Stimulated activated CD8-positive, alpha-beta memory T cell treated with anti-CD3 and anti-CD28 coated beads, Interleukin-12 subunit alpha, Interleukin-12 subunit beta, amount 100 ng/mL, for 4 hours (primary cell): ENCODE measurements around the gene PRR9.
A peak's percentile ranks its signal among the peaks of the same experiment; 100 is the strongest.
"Not testable (repeated sequence)": the region's sequence is repeated elsewhere in the genome, so short reads cannot be mapped to it uniquely, and the experiment has no call there.

ENCODE experiments used
- DNase-seq: peaks from one replicate; pipeline ENCODE4 v3.0.0-alpha.2; 2020; ENCODE audit warnings: low read depth

Gene PRR9

DNA sequence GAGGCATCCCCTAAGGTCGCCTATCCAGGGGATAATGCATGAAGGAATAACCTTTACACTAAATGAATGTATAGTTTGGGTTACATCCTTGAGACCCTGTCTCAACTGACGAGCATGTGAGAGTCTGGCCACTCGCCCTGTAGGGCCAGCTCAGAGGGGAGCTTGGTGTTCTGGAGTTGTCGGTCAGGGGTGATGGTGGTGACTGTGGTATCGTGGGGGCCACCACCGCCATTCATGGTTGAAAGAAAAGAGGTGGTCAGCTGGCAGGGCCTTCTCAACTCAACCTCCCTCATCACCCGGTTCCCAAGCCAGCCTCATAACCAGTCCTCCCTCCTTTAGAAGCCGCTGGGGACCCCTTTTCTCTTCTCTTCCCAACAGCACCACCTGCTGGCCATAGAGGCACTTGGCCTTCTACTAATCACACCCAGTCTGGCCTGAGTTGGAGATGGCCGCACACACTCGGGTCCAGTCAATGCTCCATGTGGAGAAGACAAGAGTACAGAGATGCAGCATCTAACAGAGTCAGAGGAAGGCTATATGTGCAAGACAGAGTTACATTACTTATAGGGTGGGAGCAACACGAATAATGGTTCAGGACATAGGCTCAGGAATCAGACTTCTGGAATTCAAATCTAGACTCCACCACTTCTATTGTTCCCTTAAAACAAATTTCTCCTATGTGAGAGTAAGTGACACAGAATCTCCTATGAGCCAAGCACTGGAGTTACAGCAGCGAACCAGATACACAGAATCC is 11.9 kb downstream of the PRR9 start:
- DNase-seq, result not testable (repeated sequence)

DNA sequence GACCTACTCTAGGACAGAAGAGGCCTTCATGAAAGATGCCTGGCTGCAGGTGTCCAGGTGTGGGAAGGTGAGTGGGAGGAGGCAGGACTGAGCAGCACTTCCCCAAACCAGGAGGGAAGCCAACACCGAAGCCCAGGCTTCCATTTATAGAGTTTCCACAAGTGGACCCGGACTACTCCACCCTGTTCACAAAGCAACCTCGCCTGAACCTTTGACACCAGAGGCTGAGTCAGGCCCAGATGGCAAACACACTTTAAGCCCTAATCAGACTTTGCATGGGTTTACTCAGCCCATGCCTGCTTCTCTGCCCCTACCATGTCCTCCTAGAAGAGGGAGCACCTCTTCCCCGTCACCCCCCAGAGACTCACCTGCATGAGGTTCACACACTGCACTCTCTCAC is 14.0 kb downstream of the PRR9 start:
- DNase-seq, result no peak

DNA sequence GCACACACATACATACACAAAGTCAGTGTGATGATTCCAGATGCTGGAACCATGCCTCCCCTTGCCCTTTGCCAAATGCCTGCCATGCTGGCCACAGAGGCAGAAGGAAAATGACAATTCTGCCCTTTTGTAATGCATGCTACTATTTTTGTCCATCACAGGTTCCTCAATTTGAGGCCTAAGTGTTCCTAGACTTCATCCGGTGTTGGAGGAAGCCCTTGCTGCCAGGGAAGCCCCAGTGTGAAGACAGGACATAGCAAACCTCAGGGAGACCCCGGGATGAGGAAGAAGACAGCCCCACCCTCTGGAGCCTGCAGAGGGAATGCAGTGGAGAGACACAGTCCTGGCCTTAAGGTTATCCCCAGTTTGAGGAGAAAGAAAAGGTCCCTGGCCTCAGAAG is 14.4 kb downstream of the PRR9 start:
- DNase-seq, result no peak

DNA sequence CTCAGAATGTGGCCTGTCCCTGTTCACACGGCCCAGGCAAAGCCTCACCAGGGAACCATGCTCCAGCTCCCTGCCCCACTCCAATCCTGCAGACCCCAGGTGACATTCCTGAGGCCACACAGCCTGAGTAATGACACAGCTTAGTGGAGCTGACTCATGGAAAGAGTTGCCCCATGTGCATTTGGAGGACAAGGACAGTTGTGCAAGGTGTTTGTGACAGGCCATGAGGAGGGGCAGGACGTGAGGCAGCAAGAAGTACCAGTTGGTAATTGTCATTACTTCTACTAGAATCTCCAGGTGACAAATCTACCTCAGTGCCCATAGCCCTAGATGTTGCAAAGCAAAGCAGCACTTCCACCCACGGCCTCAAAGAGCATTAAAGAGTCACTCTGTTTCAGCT is 15.2 kb downstream of the PRR9 start:
- DNase-seq, result no peak

DNA sequence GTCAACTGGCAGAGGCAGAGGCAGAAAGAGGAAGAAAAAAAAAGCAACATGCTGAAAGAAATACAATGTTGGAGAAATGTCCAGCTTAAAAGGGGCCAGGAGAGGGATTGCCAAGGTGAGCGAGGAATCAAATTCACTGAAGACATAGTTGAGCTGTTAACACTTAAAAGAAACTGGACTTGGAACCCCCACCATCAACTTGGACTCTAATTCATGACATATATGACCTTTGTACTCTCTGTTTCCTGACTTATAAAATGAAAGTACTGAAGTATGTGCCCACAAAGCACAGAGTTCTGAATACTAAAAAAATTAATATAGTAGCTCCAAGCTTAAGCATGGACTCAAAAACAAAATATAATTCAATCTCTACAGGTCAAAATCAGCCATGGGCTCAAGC is 16.1 kb downstream of the PRR9 start:
- no peak for DNase-seq

DNA sequence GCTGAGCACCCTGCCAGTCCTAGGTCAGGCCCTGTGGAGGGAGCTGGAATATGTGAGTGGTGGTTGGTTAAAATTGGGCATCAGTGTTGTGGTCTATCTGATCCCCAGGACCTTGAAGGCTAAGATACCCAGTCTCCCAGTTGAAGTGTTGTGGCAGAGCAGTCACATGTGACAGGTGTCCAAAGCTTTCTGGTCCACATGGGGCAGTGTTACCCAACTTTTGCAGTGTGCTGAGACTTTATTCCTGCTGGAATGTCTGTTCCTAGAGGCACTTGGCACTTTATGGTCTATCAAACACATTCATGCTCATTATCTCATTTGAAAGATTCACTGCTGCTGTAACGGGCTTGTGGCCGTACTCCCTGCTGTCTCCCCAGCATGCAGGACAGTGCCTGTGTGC is 21.1 kb downstream of the PRR9 start:
- no peak for DNase-seq

DNA sequence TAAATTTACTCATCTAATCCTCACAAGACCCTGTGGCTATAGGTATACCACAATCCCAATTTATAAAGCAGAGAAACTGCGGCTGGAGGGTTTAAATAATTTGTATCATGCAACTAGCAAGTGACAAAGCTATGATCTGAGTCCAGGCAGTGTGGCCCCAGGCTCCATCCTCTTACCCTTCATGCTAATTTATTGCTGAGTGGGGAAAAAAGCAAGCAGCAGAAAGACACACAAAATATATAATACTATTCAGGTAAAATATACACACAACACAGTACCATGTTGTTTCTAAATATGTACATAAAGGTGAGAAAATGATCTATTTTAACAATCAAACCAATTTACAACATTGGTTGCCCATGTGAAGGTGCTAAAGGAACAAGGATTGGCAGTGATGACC is 24.8 kb downstream of the PRR9 start:
- no peak for DNase-seq

DNA sequence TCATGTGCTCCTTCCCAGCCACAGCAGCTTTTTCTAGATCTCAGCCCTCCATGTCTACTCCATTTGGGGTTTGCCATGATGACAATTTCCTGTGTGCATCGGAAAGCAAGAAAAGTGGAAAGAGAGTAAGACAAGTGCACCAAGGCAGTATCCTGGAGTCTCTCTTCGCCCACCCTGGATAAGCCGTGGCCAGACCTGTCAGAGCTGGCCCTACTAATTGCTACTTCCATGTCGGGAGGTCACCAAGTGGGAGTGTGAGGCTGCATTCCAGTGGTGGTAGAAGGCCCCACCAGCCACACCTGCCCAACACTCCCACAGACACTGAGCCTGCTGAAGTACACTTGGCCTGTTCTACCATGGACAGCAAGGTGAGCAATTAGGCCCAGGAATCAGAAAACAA is 28.1 kb downstream of the PRR9 start:
- DNase-seq, result no peak

DNA sequence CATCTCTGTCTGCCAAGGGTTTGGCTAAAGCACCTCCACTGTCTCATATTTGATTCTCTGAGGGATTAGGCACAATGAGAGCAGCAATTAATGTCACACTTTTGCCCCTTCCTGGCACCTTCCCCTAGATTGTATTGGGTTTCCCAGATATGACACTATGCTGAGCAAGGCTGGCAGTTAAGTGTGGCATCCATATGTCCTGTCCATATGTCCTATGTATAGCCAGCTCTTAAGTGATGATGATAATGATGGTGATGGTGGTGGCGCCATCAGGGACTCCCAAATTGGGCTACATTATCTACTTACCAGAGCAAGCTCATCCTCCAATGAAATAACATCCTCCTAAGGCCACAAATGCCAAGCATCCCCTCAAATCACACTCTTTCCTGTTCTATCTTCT is 28.6 kb downstream of the PRR9 start:
- no peak for DNase-seq

DNA sequence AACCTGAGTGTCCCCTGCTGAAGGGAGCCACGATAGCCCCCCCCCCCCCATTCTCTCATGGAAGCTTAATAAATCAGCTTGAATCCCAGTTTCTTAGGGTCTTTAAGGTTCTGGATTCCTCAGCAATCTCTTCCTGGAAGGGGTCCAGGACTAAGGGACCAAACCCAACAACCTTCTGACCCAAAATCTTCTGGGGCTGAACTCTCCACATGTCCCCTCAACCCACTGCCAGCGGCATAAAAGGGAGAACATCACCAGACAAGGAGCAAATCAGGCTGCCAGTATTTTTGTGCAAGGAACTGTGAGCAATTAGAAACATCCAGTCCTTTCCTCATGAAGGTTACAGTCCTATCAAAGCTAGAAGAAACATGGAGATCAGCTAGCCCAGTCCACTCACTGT is 29.4 kb downstream of the PRR9 start:
- DNase-seq, result no peak

DNA sequence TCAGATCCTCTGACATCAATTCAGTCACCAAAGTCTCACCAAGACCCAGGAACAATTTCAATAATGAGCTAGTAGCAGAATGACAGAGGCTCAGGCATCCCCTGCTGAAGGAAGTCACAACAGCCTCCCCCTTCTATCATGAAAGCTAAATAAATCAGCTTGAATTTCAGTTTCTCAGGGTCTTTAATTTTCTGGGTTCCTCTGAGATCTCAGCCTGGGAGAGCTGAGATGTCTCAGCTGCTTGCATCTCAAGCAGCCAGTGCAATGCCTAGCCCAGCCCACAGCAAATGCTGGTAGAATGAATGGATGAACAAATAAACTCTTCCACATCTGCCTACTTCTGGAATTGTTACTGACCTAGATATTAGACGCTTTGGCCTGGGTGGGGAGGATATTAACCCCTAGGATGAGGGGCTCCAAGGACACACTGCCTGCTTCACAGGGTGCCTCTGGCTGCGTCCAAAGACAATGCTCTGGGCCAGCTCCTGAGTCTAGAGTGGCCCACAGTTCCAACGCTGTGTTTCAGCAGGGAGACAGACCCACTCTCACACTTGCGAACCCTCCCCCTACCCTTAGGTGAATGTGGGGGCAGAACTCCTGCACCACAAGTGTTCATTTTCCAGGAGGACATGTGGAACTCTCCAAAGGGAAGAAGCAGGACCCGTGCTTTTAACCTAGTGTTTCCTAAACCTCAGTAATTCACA is 30.9 kb downstream of the PRR9 start:
- DNase-seq, result no peak

DNA sequence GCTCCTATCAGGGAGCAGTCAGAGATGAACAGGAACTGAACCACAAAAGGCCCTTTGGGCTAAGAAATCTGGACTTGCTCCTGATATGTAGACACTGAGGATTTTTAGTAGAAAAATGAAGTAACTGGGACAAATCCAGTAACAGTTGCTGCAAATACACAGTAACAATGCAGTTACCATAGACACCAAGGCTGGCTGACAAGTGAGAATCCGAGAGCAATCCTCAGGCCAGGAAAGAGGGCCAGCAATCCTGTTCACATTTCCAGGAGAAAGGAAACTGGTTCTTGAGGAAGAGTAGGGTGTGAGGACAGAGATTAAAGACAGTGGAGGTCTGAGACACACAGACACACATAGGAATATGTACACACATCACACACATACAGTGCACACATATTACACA is 32.8 kb downstream of the PRR9 start:
- DNase-seq, result no peak

DNA sequence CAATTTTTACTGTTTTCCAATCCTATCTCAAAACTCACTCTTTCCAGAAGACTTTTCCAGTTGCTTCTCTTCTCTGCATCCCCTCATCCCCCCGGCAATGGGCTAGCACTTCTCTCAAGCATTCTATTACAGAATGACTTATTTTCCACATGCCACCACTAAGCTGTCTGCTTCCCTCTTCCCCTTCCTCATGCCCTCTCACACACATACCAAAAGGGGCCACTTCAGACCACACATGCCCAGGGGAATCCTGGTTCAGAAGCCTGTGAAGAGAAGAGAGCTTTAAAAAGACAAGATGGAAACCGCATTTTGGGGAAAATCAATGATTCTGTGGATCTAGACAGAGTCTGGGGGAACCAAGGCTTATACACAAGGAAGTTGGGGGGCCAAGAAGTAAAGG is 33.7 kb downstream of the PRR9 start:
- DNase-seq, result no peak

DNA sequence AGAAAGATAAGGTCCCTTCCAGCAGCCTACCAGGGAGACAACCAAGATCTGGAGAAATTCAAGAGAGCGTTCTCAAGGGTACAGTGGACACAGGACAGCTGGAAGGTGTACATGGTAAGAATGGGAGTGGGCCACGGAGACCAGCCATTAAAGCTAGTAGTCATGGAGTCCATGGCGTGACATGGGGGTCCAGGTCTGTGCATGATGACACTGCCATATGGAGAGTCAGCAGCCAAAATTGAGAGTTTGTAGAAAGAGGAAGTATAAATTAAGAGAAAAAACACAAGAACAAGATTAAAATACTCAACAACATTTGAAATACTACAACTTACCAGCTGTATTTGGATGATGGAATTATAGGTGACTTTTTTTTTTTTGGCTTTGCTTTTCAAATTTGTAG is 34.2 kb downstream of the PRR9 start:
- no peak for DNase-seq

DNA sequence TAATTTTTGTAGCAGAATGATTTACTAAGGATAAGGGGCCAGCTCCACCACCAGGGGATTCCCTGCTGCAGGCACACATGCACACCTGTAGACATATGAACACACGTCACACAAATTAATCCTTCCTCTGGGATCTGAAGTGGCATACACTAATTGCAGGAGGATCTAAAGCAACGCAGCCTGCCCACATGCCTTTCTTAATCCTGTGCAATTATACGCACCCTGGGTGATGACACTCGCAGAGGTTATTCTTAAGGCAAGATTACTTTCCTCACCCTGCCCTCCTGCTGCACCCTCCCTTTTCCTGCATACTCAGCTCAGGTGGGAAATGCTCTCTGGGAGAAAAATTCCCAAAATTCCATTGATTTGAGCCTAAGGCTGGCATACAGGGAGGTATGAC is 34.6 kb downstream of the PRR9 start:
- no peak for DNase-seq

DNA sequence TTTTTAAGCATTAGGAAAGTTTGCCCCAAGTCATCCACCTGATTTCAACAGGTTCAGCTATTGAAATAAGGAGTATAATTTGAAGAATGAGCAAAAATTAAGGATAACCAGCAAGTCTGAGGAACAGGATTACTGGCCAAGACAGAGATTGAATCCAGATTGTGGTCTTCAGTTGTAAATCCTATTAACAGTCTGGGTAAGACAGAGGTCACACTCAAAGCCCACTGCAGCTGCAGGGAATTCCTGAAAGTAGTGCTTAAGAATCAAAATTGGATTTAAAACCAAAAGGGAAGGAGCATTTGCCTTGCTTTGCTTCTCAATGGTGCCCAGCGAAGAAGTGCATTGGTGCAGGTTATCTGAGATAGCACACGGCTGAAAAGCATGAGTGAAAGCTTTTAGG is 35.7 kb downstream of the PRR9 start:
- DNase-seq, result no peak

DNA sequence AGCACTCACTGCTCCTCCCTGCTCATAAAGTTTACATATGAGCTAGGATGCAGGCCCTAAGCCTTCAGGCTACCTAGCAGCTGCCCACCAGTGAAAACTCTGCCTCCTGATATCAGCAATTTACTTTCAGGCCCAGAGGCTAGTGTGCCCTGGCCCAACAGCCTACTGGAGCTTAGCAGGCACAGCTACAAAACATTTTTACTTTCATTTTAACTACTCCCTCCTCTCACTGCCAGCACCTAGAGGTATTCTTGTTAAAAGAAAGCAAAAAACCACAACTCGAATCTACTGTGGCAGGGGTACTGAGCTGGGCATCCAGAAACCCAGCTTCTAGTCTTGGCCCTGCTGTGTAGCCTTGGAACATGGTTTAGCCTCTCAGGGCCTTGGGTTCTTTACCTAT is 36.3 kb downstream of the PRR9 start:
- DNase-seq, result no peak

DNA sequence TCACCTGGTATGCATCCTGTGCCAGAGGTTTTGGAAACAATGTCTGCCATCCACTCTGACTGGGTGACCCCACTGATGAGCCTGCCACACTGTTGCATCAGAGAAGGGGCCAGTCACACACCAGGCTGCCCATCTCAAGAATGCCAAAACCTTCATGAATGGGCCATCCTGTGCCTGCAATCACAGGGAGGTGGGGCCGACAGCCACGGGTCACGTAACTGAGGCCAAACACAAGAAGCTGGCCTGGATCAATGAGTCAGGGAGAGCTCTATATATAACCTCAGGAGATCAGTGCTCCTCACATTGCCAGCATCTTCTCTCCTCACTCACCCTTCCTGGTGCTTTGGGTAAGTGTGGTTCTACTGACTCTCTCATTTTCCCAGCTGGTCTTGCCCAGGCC is 42.0 kb downstream of the PRR9 start, which contains the start of gene LORICRIN:
TSS of gene LORICRIN (plus strand) at position 301 of the 400 bp plus-strand sequence. CDS start 1,263 bp downstream, outside the sequence.
- no peak for DNase-seq

DNA sequence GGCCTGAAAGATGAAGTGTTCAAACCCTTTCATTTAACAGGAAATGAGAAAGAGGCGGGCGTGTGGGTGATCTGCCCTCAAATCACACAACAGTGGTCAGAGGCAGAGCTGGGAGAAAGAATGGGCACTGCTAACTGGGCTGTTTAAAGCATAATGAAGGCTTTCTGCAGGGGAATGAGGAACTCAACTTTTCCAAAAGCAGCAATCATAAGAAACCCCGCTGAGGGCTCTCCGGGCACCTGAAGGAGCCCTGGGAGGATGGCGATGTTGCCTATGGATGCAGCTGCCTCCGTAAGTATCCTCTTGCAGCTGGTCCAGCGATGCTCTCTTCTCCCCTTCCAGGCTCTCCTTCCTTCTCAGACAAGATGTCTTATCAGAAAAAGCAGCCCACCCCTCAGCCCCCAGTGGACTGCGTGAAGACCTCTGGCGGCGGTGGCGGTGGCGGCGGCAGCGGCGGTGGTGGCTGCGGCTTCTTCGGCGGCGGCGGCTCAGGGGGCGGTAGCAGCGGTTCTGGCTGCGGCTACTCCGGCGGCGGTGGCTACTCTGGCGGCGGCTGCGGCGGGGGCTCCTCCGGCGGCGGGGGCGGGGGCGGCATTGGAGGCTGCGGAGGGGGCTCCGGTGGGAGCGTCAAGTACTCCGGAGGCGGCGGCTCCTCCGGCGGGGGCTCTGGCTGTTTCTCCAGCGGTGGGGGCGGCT is 43.3 kb downstream of the PRR9 start:
- no peak for DNase-seq

DNA sequence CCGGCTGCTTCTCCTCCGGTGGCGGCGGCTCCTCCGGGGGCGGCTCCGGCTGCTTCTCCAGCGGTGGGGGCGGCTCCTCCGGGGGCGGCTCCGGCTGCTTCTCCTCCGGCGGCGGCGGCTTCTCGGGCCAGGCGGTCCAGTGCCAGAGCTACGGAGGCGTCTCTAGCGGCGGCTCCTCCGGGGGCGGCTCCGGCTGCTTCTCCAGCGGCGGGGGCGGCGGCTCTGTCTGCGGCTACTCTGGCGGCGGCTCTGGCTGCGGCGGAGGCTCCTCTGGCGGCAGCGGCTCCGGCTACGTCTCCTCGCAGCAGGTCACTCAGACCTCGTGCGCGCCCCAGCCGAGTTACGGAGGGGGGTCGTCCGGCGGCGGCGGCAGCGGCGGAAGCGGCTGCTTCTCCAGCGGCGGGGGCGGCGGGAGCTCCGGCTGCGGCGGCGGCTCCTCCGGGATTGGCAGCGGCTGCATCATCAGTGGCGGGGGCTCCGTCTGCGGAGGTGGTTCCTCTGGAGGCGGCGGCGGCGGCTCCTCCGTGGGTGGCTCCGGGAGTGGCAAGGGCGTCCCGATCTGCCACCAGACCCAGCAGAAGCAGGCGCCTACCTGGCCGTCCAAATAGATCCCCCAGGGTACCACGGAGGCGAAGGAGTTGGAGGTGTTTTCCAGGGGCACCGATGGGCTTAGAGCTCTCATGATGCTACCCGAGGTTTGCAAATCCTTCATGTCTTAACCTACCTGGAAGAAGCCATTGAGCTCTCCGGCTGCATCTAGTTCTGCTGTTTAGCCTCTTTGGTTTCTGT is 44.1 kb downstream of the PRR9 start:
- peak; percentile 18 for DNase-seq

DNA sequence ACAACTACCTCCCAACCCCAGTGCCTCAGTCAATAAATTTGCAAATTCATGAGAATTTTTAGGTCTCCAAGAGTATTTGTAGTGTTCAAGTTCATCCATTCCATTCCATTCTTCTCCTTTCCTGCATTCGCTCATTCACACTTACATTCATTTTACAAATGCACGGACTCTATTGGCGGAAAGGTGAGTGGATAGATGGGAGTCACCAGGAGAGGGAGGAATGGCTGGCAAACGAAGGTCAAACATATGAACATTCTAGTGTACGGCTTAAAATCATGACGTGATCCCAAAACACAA is 44.6 kb downstream of the PRR9 start:
- no peak for DNase-seq

DNA sequence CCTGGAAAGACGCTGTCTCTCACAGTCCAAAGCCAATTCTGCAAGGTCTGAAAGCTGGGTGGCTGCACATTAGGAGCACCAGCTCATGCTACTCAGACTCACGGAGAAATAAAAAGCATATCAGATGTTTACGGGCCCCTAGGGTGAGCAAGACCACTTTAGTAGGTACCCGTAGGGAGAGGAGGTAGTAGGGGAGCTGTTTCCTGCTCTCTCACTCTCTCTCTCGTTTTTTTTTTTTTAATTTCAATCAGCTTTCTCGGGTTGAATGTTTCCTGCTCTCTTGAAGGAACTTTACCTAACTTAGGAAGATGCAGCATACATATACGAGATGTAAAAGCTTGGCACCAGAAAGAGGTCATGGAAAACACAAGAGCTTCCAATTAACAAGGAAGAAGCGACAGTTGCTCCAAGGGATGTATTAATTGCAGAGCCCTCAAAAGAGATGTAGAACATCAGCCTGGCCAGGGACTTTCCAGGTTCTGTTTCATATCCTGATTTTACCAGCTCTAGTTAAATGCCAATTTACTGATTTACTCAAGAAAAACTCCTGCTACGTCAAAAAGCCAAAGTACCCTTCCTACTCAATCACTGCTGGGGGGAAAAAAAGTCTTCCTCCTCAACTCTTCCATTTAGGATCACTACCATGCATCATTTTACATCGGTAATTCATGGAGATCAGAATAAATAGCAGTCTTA is 45.2 kb downstream of the PRR9 start:
- DNase-seq, result no peak
